MM.1S (cell line): ENCODE measurements around the gene TCL1B.

Experiments
- CTCF ChIP-seq: fragments of 300-600 bp; sonication (generic); IDR thresholded peaks from 2 replicates; pipeline ENCODE4 v1.5.1; 2016; ENCODE audit warnings: antibody characterized with exemption, low read length, mixed read lengths
- EZH2 ChIP-seq: fragments of 300-600 bp; sonication (generic); optimal IDR thresholded peaks from 2 replicates; pipeline ENCODE3; 2017; ENCODE audit warnings: low read depth, mild to moderate bottlenecking, antibody characterized with exemption, low read length, mixed read lengths

- TF ChIP-seq CTCF (no peak), EZH2 (no peak)
Observed at GRCh38 chr14:95730126-95730525, 43.9 kb downstream of the TCL1B start.
